ENCODE measurements around the gene BTBD8.

- TF ChIP-seq GATA2 (CRISPR knock-in tag; IDR thresholded peaks at IDR 0.05) = no peak
- no peak for TF ChIP-seq NFIC (IDR thresholded peaks at IDR 0.05)
- TF ChIP-seq HOMEZ (CRISPR knock-in tag; IDR thresholded peaks at IDR 0.05) = no peak
- no peak for TF ChIP-seq HDAC2 (IDR thresholded peaks at IDR 0.05)
- no peak for TF ChIP-seq ZBTB17 (CRISPR knock-in tag; IDR thresholded peaks at IDR 0.05)
- no peak for TF ChIP-seq ZNF518B (CRISPR knock-in tag; IDR thresholded peaks at IDR 0.05)
- TF ChIP-seq RHOXF2B (CRISPR knock-in tag; conservative IDR thresholded peaks at IDR 0.05) = no peak
Observed at GRCh38 chr1:92075311-92075710, 4.8 kb upstream of the BTBD8 start, which contains the start of gene SETSIP.

Data from K562 (cell line).